CD4-positive, alpha-beta T cell treated with Interleukin-17A for 1 hour (primary cell): ENCODE results near the gene HEXD.

Source experiments
- DNase-seq: peaks from one replicate; pipeline ENCODE4 v3.0.0-alpha.2; 2020

The HEXD gene

GRCh38 chr17:82382933-82383255 is 35.3 kb upstream of the HEXD start:
- DNase-seq = no peak

- no peak for DNase-seq
Measured at GRCh38 chr17:82383411-82383810, 34.7 kb upstream of the HEXD start.

GRCh38 chr17:82384051-82384729 is 34.0 kb upstream of the HEXD start:
- no peak for DNase-seq

- DNase-seq = no peak
Measured at GRCh38 chr17:82384730-82385481, 33.2 kb upstream of the HEXD start.

GRCh38 chr17:82385559-82386254 is 32.4 kb upstream of the HEXD start:
- no peak for DNase-seq

DNA sequence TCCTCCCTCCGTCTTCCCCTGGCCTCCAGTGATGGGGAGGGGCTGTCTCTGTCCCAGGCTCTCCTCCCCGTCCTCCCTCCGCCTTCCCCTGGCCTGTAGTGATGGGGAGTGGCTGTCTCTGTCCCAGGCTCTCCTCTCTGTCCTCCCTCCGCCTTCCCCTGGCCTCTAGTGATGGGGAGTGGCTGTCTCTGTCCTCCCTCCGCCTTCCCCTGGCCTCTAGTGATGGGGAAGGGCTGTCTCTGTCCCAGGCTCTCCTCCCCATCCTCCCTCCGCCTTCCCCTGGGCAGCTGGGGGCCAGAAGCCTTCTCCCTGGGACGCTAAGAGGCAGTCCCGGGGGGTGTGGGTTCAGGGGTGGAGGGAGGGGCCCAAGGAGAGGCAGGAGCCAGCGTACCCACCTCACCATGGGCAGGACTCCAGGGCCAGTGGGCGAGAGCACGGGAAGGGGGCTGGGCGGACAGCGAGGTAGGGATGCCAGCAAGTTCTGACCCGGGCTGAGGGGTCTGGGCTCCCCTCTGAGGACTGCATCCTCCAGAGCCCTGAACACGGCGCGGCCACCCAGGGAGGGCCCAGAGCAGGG is 31.8 kb upstream of the HEXD start:
- no peak for DNase-seq

- DNase-seq = no peak
Measured at GRCh38 chr17:82386881-82387704, 31.1 kb upstream of the HEXD start.

DNA sequence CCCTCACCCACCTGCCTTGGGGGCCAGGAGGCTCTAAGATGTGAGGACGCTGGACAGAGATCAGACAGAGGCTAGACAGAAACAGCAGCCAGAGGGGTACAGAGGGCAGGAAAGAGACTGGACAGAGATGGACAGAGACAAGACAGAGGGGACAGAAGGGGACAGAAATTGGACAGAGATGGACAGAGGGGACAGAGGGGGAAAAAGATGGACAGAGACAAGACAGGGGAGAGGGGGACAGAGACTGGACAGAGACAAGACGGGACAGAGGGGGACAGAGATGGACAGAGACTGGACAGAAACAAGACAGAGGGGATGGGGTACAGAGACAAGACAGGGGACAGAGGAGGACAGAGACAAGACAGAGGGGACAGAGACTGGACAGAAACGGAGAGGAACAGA is 30.4 kb upstream of the HEXD start:
- DNase-seq = no peak

DNA sequence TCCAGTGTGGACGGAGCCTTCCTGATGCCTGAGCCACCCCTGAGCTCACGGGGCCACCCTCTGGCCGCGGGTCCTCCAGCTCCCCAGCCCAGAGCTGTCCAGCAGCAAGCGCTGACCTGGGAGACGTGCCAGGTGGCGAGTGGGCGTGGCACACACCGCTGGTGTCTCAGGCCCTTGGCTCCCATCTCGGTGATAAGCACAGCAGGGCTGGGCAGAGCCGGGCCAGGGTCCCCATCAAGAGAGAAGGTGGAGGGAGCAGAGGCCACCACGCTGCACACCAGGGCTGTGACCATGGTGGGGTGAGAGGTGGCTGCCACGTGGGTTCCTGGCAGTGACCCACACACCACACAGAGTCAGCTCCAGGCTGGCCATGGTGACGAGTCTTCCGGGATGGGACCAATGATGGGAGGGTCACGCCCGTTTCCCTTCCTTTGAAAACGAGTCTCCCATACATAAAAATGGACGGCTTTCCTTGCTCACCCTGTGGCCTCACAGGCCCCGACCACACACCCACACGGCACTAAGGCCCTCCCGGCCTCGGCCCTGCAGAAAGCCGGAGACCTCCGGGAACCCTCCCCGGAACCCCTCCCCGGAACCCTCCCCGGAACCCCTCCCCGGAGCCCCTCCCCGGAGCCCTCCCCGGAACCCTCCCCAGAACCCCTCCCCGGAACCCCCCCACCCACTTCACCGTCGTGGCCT is 29.8 kb upstream of the HEXD start:
- no peak for DNase-seq

DNA sequence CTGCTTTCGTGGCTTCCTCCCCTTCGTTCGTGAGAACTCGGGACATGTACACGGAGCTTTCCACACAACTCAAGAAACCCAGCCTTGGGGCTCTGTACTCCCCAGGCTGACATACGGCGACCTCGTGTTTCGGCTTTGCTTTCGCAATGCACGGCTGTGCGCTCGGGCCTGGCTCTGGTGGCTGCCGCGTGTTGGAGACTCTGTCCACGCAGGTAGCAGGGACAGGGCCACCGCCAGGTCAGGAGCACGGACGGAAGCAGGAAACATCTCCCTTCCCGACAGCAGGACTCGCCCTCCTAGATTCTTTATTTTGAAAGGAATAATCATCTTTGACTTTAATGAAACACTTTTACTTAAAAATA is 29.2 kb upstream of the HEXD start:
- no peak for DNase-seq

DNA sequence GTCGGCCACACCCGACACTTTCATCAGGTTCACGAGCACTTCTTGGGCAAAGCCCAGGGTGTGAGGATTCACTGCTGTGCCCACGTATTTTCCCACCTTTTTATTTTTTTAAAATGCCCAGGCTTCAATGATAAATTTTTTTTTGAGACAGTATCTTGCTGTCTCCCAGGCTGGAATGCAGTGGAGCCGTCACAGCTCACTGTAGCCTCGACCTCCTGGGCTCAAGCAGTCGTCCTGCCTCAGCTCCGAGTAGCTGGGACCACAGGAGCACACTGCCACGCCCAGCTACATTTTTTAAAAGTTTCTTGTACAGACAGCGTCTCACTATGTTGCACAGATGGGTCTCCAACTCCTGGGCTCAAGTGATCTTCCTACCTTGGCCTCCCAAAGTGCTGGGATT is 28.8 kb upstream of the HEXD start:
- no peak for DNase-seq

- DNase-seq = no peak
Measured at GRCh38 chr17:82390015-82390859, 27.9 kb upstream of the HEXD start.

DNA sequence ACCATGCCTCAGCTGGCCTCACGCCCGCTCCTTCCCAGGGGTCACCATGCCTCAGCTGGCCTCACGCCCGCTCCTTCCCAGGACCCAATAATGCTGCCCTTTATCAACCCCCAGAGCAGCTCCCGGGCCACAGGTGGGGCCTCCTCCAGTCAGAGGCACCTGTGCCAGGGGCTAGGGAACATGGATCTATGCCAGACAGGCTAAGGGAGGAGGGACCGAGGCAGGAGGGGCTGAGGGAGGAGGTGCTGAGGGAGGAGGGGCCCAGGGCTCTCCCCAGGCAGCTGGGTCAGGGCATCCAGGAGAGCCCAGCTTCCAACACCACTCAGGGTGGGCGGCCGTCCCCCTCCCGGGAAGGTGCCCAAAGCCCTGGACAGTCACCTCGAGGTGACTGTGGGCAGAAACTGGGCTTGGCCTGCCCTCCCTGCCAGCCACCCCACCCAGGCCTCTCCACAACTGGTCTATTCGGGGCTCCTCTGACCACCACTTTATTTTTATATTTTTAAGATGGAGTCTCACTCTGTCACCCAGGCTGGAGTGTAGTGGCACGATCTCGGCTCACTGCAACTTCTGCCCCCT is 27.2 kb upstream of the HEXD start:
- DNase-seq = no peak

GRCh38 chr17:82391496-82392066 is 26.6 kb upstream of the HEXD start:
- no peak for DNase-seq

DNA sequence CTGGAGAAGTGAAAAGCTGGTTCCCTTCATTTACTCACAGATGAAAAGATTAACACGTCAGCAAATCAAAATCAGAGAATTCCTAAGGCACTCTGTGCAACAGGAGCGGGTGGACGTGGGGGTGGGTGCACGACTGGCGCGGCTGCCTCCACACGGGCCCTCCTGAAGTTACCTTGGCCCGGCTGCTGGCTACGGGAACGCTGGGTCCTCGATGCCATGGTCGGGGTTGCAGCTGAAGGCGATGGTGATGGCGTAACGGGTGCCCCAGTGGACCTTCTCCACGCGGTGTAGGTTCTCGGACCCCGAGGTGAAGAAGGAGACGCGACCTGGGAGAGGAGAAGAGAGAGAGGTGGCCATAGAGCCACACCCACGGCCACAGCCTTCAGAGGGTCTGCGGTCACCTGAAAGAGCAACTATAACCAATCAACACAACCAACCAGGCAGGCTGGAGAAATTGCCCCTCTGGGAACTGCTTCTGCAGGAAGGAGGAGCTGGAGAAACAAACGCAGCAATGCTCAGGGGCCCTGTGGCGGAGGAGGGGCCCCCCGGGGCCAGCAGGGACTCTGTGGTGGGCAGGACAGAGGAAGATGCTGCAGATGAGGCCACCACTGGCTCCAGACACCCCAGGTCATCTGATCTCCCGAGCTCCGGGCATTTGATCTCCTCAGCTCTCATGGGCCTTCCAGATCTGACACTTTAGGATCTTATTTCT is 25.8 kb upstream of the HEXD start:
- no peak for DNase-seq

GRCh38 chr17:82392941-82393340 is 25.2 kb upstream of the HEXD start:
- no peak for DNase-seq

DNA sequence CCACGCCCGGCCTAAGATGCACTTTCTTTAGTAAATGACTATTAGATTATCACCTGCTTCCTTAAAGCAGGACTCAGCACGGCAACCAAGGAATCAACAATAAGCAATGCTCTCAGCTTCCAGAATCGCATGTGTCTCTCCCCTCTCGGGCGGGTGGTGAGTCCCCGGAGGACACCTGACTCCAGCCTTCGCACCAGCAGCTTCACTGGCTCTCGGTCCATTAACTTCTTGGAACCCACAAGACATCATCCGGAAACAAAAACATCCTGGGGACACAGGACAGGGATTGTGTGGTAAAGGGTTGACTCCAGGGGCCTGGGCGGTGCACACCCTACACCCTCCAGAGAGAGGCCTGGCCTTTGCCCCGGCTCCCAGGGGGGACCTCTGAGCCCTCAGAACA is 23.9 kb upstream of the HEXD start:
- DNase-seq = no peak

DNA sequence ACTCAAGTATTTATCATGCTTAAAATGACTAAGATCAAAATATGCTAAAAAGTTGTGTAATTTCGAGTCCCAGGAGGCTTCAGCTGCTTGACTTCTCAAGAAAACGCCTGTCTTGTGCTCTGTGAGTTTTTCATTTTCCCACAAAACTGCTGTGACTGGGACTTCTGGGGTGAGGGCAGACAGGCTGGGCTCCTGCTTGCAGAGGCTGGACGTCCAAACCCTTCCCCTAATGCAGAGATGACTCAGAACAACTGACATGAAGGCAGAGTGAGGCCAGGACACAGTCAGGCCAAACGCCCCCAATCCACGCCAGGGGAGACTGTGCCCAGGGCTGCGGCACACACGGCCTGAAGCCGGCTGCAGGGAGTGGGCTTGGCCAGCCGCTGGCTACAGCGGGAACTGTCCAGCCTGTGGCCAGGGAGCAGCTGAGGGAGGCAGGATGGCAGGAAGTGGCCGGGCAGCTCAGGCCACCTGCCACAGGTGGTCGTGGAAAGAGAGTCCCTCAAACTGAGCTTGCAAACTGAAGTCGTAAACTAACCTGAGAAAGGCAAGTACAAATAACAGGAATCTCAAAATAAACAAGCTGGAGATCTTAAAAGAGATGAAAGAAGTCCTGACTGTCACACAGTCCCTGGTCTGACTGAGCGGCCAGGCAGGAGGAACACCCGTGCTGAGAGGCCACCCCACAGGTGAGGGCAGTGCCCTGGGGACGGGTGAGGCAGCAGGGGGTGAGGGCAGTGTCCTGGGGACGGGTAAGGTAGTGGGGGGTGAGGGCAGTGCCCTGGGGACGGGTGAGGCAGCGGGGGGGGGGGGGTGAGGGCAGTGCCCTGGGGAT is 21.3 kb upstream of the HEXD start:
- no peak for DNase-seq
